T-helper 2 cell (primary cell): ENCODE data around the gene P2RY11.

Experiments used
- DNase-seq, 5 experiments: peaks; one replicate each; pipeline versions ENCODE4 v3.0.0 to v3.0.0-alpha.2; 2012 to 2022

P2RY11 gene

GRCh38 chr19:10141973-10142372, 30.5 kb downstream of the P2RY11 start:
- DNase-seq: no peak

- DNase-seq: peak in 3 of 5 experiments; percentile 46 to 81 (median 67)
These were observed 31.3 kb downstream of the P2RY11 start for GRCh38 chr19:10142701-10143375.

- peak in 1 of 5 experiments; percentile 46 for DNase-seq
These were observed 32.2 kb downstream of the P2RY11 start for GRCh38 chr19:10143681-10144080.

- no peak for DNase-seq
These were observed 32.9 kb downstream of the P2RY11 start for GRCh38 chr19:10144361-10144760.

- DNase-seq: peak in 1 of 5 experiments; percentile 26
These were observed 33.5 kb downstream of the P2RY11 start for GRCh38 chr19:10145031-10145430.

- DNase-seq: no peak
These were observed 34.6 kb downstream of the P2RY11 start for GRCh38 chr19:10146142-10146541.

GRCh38 chr19:10149427-10149826, 37.9 kb downstream of the P2RY11 start:
- DNase-seq: no peak

GRCh38 chr19:10151521-10151920, 40.0 kb downstream of the P2RY11 start:
- DNase-seq: no peak

GRCh38 chr19:10152100-10152499, 40.6 kb downstream of the P2RY11 start:
- no peak for DNase-seq

- no peak for DNase-seq
These were observed 44.3 kb downstream of the P2RY11 start for GRCh38 chr19:10155839-10156238.

GRCh38 chr19:10158071-10158470, 46.6 kb downstream of the P2RY11 start:
- DNase-seq: no peak

- DNase-seq: no peak
These were observed 47.0 kb downstream of the P2RY11 start for GRCh38 chr19:10158485-10158884.

- no peak for DNase-seq
These were observed 48.1 kb downstream of the P2RY11 start for GRCh38 chr19:10159610-10160009.

- no peak for DNase-seq
These were observed 52.0 kb downstream of the P2RY11 start for GRCh38 chr19:10163536-10163935.
